Adrenal gland (tissue), 12 donors: ENCODE data around the gene LSMEM2. TPM values are rescaled to one million over a fixed set of nuclear protein-coding genes. Genes with fewer than 3 reads are reported as not detected.

Source experiments
- DNase-seq, 7 donors: peaks; one replicate each; pipeline ENCODE4 v3.0.0-alpha.2; 2019 to 2020
- H3K27ac ChIP-seq, 5 donors: fragments of 200-600 bp; sonication (generic) in 4 of 5; 1 replicate in 3 of 5; 2 replicates in 2 of 5; pipeline versions ENCODE4 v1.5.1 to v1.8.0; 2016 to 2020; ENCODE audit warnings: mild to moderate bottlenecking in 1 of 5
- H3K27me3 ChIP-seq: fragments of 200-600 bp; 2 replicates; pipeline ENCODE4 v1.8.0; 2021
- H3K36me3 ChIP-seq, 2 donors: fragments of 200-600 bp; replicated peaks in 1 of 2; 1 replicate in 1 of 2; 2 replicates in 1 of 2; pipeline versions ENCODE4 v1.5.1 to v1.8.0; 2018 to 2022
- H3K4me1 ChIP-seq, 2 donors: fragments of 200-600 bp; replicated peaks in 1 of 2; 1 replicate in 1 of 2; 2 replicates in 1 of 2; pipeline versions ENCODE4 v1.5.1 to v1.8.0; 2018 to 2021
- H3K4me3 ChIP-seq, 4 donors: fragments of 200-600 bp; sonication (generic) in 3 of 4; one replicate each; pipeline ENCODE4 v1.5.1; 2016 to 2018
- H3K9me3 ChIP-seq, 3 donors: fragments of 200-600 bp; sonication (generic) in 1 of 3; replicated peaks in 1 of 3; 1 replicate in 2 of 3; 2 replicates in 1 of 3; pipeline versions ENCODE4 v1.5.1 to v1.8.0; 2016 to 2021
- POLR2A ChIP-seq, 2 donors: fragments of 450-650 bp; IDR thresholded peaks; one replicate each; pipeline ENCODE4 v1.6.1; 2017; ENCODE audit warnings: antibody characterized with exemption in 2 of 2, mild to moderate bottlenecking in 2 of 2, moderate library complexity in 1 of 2
- WGBS, 4 donors: extraction: QIAGEN DNeasy Blood & Tissue Kit in 2 of 4; methylation state at CpG; one replicate each; pipeline versions ENCODE4 v1.1.5 to v1.1.7; 2013 to 2017; 5-methylcytosine and 5-hydroxymethylcytosine counted together
- intact Hi-C, 2 donors: fragments of 100-400 bp; cut with DNase I; formaldehyde crosslinking; loops; one replicate each; pipeline versions ENCODE4 v1.14.1 to v1.15.0; 2022 to 2023
- polyA plus RNA-seq, 3 donors: library from polyadenylated mRNA; stranded (reverse); fragments of 200-250 nt in 2 of 3; fragments of 350-450 nt in 1 of 3; fragmentation: Illumina TruSeq in 1 of 3; extraction: RNeasy Lipid Tissue Mini Kit (QIAGEN cat#74804) in 1 of 3; gene quantifications; one replicate each; pipeline ENCODE4 v1.2.3, GENCODE V29; 2013 to 2014
- total RNA-seq, 9 donors: library from RNA; depleted of rRNA in 4 of 9; stranded (reverse); fragments of >200 nt in 4 of 9; fragments of 120-200 nt in 1 of 9; fragmentation: NEBNext Ultra II Directional in 1 of 9; extraction: Animal tissue kit (Norgen Biotek cat#: 25700) in 1 of 9; gene quantifications; one replicate each; pipeline versions ENCODE4 v1.1.0 to v1.2.4, GENCODE V29; 2013 to 2023
- TF ChIP-seq, protein P1 (sequence below), 6 experiments: fragments of 450-650 bp in 4 of 6; fragments of 200-600 bp in 2 of 6; sonication (generic) in 1 of 6; IDR thresholded peaks; 1 replicate in 5 of 6; 2 replicates in 1 of 6; pipeline versions ENCODE4 v1.5.1 to v1.8.0; 2016 to 2021; ENCODE audit warnings: antibody characterized with exemption in 6 of 6, mild to moderate bottlenecking in 2 of 6, moderate library complexity in 1 of 6
- donor health status: healthy with polysubstance abuse.
- donor health status: Bipolar disorder and iron deficiency.
- donor health status: DM: yes; HTN: yes; CAD: no.
- donor health status: DM: no; HTN: no; CAD: no.
- donor health status: DM: no; HTN: no; CAD: no.
- donor health status: DM: yes; HTN: yes; CAD: no.

The LSMEM2 gene
- total and polyA plus RNA-seq, 12 donors: 0.09 to 0.76 (median 0.47) TPM; not detected in 5

DNA sequence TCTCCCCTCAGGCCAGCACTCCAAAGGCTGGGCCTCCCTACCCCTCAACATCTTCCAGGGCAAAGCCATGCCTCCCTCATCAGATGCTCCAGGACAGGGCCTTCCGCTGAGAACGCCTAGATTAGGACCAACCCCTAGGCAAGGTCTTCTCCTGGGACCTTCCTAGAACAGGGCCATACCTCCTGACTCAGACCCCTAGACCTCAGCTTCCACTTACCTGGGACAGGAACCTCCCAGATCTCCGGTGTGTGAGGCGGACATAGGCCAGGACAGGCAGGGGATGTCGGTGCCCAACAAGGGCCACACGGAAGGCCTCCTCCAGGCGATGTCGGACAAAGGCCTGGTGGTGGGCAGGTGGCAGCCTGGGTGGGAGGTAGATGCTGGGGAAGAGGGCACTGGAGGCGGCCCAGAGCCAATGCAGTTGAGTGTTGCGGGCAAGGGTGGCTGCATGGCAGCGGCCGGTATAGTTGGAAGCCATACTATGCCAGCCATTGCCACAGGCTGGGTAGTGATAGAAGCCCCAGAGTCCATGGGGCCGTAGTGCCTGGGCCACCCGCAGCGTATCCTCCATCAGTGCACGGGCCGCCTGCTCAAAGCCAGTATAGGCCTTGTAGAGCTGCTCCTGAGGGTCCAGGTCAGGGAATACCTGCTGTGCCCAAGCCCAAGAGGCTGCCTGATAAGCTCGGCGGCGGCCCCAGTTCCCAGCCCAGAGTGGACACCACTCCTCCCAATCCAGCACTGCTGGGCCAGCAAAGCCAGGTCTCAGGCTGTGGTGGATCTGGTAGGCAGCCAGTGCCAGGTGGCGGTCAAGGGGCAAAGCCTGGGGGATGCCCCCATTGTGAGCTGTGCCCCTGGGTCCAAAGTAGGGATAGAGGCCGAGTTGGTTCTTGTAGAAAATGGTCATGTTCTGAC is 15.9 kb downstream of the LSMEM2 start:
- Histone ChIP-seq H3K27ac (peak overlapping the region in 1 of 5 donors; percentile 92), H3K9me3 (no peaks in the 10 kb centered on the region), H3K36me3 (peaks cover 0 to 5% of the 10 kb centered on the region in 2 donors), H3K4me3 (no peak overlapping the region), H3K27me3 (no peaks in the 10 kb centered on the region), H3K4me1 (peaks cover 22 to 34% of the 10 kb centered on the region in 2 donors)
- DNase-seq: no peak
- intact Hi-C loops: no loop called here
- 87 to 94% (median 92%) methylated on average over 2 to 22 of the region's 22 CpGs for WGBS, 4 donors
- TF ChIP-seq, protein P1, sequence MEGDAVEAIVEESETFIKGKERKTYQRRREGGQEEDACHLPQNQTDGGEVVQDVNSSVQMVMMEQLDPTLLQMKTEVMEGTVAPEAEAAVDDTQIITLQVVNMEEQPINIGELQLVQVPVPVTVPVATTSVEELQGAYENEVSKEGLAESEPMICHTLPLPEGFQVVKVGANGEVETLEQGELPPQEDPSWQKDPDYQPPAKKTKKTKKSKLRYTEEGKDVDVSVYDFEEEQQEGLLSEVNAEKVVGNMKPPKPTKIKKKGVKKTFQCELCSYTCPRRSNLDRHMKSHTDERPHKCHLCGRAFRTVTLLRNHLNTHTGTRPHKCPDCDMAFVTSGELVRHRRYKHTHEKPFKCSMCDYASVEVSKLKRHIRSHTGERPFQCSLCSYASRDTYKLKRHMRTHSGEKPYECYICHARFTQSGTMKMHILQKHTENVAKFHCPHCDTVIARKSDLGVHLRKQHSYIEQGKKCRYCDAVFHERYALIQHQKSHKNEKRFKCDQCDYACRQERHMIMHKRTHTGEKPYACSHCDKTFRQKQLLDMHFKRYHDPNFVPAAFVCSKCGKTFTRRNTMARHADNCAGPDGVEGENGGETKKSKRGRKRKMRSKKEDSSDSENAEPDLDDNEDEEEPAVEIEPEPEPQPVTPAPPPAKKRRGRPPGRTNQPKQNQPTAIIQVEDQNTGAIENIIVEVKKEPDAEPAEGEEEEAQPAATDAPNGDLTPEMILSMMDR (IDR thresholded peaks at IDR 0.05): no peak
- TF ChIP-seq POLR2A (IDR thresholded peaks at IDR 0.05): no peak

DNA sequence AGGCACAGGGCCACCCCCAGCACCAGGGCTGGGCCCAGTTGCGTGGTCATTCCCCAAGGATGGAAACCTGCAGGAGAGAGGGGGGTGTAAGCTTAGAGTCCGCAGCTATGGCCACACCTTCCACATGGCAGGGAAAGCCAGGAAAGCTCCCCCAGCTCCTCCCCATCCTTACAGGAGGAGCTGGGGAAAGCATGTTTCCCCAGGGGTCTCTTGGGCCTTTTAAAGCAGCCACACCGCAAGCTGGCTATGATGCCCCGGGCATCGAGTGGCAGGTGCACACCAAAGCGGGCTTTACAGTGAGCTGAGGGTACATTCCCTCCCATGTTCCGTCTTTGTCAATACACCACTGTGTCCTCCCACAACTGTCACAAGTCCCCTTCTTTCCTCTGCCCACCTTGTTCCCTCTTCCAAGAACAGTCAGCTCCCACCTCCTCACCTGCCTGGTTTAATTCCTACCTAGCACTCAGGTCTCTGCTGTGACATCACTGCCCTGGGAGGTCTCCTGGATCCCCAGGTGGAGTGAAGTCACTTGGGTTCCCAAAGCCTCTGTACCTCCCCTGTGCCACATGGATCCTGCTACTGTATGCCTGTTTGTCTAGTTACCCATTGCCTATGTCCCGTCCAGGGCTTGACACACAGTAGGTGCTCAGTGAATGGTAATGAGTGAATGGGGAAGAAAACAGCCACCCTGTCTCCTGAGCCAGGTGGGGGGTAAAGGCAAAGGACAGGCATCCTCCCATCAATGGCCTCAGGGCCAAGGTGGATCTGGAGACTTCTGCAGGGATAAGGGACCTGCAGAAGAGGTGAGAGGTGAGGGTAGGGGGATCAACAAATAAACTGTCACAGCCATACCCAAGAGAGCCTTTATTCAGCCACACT is 16.9 kb downstream of the LSMEM2 start:
- H3K4me3 ChIP-seq: no peak overlapping the region
- intact Hi-C loops: no loop called here
- DNase-seq: no peak
- no peaks in the 10 kb centered on the region for H3K27me3 ChIP-seq
- no peak for TF ChIP-seq POLR2A (IDR thresholded peaks at IDR 0.05)
- TF ChIP-seq, protein P1 (IDR thresholded peaks at IDR 0.05): no peak
- H3K36me3 ChIP-seq: no peaks in the 10 kb centered on the region
- H3K4me1 ChIP-seq: peaks cover 32 to 44% of the 10 kb centered on the region in 2 donors
- WGBS, 4 donors: 80 to 90% (median 87%) methylated on average over 8 of the region's 8 CpGs
- no peaks in the 10 kb centered on the region for H3K9me3 ChIP-seq
- no peak overlapping the region for H3K27ac ChIP-seq

GRCh38 chr3:50296721-50297383 is 18.0 kb downstream of the LSMEM2 start:
- Histone ChIP-seq H3K4me1 (peaks cover 25 to 39% of the 10 kb centered on the region in 2 donors), H3K4me3 (no peak overlapping the region), H3K27ac (no peak overlapping the region), H3K9me3 (no peaks in the 10 kb centered on the region), H3K27me3 (no peaks in the 10 kb centered on the region), H3K36me3 (no peaks in the 10 kb centered on the region)
- WGBS, 4 donors: 93 to 94% (median 93%) methylated on average over 2 to 18 of the region's 18 CpGs; no CpG with 5 or more reads in 1 of the 4 donors
- DNase-seq: no peak
- no peak for TF ChIP-seq POLR2A (IDR thresholded peaks at IDR 0.05)
- TF ChIP-seq, protein P1 (IDR thresholded peaks at IDR 0.05): no peak
- intact Hi-C loops: no loop called here
